Endothelial cell of coronary artery (primary cell): ENCODE data around the gene RASSF9. TPM values are rescaled to one million over a fixed set of nuclear protein-coding genes. Genes with fewer than 3 reads are reported as not detected.

Experiments used
- total RNA-seq: library from RNA; depleted of rRNA; stranded (reverse); fragments of >200 nt; gene quantifications from 2 replicates; pipeline ENCODE4 v1.2.3, GENCODE V29; 2014

The RASSF9 gene
- 0.85 and 0.99 TPM in 2 replicates for total RNA-seq

GRCh38 chr12:85836197-85837090, at the start of gene RASSF9:
Gene RASSF9, minus strand, starts transcription at chr12:85836409. Its CDS starts 208 bp downstream, at chr12:85836201.

GRCh38 chr12:85874031-85874461, 37.8 kb upstream of the RASSF9 start, which contains the start of gene NTS:
Gene NTS, plus strand, starts transcription at chr12:85874295. Its CDS starts 109 bp downstream, at chr12:85874404.

Other genes with a start within 250 kb of the RASSF9 start
- gene NTS, start 37.9 kb upstream of the RASSF9 start, total RNA-seq: not detected in 2 replicates